DMS114 treated with DMSO at 0.1 percent for 48 hours (cell line): ENCODE measurements around the gene PLXND1.

Experiments used
- DNase-seq: peaks from one replicate; lab custom pipeline; 2025; ENCODE audit not compliant: unreplicated experiment; lab: John Stamatoyannopoulos, UW

The PLXND1 gene

DNA sequence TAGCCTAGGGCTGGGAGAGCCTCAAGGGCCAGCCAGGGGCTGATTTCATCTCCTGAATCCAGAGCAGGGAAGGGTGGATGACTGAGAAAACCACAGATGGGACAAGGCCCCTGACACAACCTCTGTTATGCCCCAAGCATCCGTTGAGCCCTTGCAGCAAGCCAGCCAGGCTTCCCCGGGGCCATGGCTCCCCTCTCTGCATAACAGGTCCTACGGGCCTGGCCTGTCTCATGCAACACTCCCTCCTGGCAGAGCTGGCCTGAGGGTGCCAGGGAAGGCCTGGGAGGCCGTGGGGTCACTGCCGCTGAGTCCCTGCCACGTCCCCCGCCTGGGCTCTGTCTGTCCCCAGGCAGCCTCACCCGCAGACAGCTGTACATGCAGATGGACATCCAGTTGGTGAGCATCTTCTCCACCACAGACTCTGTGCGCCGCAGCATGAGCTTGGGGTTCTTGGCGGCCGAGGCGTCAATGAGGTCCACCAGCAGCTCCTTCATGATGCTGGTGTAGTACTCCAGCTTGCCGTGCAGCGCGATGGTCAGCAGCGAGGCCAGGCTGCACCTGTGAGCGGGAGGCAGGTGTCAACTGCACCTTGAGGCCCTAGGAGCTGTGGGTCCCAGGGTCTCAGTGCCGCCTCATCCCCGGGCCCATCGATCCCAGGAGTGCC lies 41.4 kb downstream of the PLXND1 start:
- no peak for DNase-seq

DNA sequence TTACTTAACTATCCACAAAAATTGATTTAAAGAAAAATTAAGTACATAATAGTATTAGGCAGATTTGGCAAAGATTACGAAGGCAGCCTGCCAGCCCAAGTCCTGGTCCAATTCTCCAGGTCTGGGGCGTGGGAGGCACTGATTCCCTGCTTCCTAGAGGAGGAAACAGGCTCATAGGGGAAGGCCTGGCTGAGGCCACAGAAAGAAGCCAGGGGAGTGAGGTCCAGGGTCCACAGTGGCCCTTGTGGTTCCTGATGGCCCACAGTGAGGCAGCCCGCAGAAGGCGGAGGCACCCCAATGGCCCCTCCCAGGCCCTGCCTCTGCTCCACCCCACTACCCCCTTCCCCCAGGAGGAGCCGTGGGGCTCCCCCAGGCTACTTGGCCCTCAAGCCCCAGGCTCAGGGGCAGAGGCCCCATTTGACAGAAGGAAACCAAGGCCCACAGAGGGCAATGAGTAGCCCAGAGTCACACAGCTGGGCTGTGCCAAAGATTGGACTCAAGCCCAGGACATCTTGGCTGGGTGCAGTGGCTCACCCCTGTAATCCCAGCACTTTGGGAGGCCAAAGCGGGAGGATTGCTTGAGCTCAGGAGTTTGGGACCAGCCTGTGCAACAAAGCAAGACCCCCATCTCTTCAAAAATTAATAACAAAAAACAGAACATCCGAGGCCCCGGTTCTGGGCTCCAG lies 42.5 kb downstream of the PLXND1 start:
- DNase-seq: no peak

DNA sequence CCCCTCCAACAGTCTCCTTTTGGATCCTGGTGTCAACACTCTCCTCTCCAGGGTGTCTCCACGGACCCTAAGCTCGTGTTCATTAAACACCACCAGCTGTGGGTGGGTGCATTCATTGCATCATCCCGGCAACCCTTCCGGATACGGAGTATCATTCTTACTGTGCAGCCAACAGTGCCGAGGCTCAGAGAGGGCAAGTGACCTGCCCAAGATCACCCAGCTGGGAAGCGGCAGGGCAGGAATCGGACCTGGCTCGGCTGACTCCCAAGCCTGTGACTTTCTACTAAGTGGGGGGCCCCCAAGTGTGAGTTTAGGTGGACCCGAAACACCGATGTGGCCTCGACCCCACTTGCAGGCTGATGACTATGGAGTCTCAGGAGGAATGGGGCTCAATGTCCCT lies 43.1 kb downstream of the PLXND1 start:
- no peak for DNase-seq

DNA sequence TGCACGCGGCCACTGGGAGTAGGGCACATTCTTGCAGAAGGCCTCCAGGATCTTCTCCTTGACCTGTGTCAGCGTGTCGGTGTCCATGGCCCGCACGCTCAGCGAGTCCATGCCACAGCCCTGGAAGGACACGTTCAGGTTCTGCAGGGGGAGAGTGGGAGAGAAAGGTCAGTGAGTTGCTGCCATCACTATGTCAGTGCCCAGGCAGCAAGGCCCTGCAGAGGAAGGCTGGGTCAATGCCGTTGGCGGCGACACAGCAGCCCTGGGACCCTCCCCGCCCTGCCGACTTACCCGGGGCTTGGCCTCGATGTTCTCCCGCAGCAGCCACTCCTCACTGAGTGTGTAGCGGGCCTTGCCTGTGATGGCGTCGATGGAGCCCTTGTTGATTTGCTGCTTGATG lies 43.7 kb downstream of the PLXND1 start:
- no peak for DNase-seq

DNA sequence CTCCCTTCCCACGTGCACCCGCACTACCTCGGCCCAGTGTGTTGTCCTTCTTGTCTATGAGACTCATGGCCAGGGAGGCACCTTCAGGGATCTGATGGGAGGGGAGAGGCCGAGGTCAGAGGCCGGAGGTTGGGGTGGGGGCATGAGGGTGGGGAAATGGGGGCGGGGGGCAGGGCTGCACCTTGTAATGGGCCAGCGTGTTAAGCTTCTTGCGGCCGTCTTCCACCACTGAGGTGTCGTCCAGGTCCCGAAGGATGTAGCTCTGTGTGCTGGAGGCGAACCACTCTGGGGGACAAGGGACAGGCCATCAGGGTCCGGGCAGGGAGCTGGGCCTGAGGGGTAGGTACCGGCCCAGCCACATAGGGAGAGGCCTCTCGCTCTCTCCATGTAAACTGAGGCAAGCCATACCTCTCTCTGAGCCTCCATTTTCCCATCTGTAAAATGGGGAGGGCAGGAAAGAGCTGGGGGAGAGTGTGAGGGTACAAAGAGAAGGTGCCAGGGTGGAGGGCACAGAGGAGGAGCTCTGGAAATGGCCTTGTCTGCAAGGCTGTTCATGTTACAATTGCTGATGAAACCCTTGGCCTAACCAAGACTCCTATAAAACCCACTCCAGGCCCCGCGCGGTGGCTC lies 44.7 kb downstream of the PLXND1 start:
- DNase-seq: no peak

DNA sequence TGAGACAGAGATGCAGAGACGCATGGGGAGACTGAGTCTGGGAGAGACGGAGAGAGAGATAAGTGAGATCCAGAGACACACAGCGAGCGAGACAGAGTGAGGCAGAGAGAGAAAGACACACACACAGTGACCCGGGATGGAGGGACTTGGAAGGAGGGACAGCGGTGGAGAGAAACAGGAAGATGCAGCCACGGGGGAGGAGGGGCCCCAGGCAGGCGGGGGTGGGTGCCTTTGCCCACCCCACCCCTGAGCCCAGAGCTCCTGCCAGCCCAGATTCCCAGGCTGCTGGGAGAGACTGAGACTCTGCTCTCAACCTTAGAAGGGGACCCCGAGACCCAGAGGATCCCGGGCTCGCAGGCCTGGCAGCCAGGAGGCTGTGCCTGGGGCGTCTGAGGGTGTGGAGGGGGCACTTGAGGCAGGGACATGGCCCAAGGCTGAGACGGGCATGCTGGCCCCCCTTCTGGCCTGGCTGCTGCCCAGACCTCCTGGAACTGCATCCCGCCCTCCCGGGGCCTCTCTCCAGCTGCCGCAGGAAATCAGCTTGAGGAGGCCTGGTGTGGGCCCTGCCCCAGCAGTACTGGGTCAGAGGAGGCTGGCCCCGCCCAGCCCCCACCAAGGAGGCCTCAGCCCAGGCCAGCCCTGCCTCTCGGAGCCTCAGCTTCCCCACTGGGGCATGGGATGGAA lies 45.4 kb downstream of the PLXND1 start:
- DNase-seq: no peak

DNA sequence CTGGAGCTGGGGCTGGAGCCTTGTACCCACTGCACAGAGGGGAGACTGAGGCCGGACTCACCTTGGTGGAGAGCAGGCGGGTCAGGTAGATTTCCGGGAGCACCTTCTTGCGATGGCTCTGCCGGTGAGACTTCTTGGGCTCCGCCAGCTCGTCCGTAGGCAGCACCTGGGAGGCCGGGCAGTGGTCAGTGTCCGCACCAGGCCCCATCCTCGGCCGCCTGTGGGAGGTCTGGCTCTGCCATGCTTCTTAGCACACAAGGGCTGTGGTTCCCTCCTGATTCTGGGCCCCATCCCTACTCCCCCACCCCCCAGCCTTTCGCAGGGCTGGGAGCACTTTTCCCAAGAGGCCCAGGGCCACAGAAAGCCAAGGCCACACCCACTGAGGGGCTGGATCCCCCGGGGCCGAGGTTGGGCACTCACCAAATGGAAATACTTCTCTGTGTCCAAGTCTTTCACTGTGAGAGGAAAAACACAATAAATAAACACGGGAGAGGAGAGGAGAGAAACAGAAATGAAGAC lies 46.1 kb downstream of the PLXND1 start:
- DNase-seq: no peak

DNA sequence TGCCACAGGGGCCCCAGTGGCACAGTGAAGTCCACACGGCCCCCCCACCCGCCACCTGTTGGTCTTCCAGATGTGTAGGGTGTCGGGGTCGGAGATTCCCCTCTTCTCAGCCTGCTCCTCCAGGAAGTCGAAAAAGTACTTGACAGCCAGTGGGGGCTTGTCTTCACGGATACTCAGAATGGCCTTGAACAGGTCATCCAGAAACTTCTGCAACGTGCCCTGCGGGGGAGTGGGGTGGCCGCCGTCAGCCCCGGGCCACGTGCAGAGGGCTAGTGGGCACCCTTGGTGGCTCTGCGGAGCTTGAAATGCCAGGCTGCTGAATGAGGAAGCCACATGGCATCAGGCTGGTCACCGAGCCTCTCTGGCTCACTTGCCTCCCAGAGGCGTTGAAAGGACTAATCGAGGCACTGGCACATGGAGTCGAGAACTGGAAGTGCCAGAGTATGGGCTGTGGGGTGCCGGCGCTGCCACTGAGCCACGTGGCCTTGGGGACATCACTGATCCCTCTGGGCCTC lies 46.9 kb downstream of the PLXND1 start:
- DNase-seq: no peak

DNA sequence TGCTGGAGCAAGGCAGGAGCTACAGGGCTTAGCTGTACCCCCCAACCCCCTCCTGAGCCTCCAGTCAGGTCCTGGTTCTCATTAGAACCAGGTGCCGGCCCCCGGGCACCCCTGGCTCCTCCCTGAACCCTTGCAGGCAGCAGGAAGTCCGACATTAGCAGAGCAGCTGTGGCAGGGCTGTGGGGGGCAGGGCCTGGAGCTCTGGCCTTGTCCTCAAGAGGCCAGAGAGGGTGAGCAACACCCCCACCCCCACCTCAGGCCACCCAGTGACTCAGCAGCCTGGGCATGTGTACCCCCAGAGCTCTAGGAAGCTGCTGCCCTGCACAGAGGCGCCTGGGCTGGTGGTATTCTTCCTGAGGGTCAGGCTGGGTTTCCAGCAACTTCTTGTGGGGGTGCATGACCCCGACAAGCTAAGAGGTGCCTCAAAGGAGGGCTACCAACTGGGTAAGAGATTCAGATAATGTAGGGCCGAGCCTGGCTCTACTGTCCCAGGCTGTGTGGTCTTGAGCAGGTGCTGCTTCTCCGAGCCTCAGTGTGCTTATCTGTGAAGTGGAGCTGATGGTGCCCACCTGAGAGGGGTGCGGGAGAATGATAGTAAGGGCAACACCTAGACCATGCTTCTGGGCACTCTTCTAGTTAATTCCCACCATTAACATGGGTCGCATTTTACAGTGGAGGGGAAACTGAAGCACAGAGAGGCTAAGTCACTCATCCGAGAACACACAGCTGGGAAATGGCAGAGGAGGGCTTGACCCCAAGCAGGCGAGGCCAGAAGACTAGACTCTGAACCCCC lies 47.5 kb downstream of the PLXND1 start:
- DNase-seq: no peak

DNA sequence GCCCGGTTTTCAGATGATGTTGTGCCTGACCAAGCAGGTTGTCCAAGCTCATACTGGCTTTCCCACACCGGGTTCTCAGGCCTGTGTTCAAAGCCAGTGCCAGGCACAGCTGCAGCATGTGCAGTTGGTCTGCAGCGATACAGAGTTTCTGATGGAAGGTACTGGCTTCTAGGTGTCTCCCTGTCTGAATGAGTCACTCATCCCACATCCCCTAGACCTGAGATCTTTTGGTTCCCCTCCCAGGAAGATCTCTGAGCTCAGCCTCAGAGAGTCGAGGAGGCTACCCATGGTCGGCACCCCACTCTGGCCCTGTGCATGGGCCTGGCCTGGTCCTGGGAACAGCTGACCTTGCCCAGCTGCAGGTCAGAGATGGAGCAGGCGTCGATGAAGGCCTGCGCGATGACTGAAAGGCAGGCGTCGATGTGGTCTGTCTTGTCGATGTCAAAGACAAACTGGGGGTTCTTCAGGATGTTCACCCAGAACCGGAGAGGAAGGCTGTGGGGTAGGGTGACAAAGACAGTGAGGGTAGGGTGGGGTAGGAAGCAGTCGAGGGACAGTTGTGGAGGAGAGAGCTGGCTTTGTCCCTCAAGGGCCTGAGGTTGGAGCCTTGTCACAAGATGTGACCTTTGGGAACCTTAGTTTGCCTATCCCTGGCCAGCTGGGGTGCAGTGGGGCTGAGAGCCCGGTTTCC lies 48.2 kb downstream of the PLXND1 start:
- no peak for DNase-seq

DNA sequence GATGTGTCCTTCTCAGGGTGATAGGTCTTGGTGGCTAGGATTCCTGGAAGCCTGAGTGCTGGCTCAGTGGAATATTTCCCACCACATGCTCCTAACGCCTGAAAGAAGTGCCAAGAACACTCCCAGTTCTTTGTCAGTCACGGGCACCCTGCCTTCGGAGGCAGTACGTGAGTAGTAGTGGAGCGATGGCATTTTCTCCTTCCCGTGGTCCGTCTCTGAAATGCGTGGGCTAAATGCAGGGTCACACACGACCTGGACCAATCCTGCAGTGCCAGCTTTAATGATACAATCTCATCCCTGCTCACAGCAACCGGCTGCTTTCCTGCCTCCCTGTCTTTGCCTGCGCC lies 49.0 kb downstream of the PLXND1 start:
- no peak for DNase-seq

DNA sequence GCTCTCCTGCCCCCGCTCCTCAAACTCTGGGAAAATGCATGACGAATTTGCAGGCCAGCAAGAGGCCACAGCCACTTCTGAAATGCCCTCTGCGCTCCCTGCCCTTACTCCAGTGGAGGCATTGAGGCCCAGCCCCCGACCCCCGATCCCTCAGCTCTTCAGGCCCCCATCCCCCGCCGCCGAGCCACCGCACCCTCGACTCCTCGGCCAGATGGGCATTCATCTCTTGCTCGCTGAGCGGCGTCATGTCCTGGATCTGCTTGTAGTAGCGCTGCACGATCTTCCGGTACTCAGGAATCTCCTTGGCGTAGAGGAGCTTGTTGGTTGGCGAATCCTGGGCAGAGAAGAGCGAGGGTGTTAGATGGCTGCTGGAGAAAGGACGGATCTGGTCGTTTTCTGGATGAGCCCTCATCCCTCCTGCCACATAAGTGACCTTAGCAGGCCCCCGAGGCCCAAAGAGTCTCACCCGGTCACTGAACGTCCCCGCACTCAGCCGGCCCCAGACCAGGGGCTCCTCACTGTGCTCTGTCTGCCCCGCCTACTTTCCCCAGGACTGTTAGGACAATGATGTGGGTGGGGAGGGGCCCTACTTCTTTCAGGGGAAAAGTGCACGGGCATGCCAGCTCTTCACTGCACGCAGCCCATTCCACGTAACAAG lies 49.5 kb downstream of the PLXND1 start:
- DNase-seq: no peak

DNA sequence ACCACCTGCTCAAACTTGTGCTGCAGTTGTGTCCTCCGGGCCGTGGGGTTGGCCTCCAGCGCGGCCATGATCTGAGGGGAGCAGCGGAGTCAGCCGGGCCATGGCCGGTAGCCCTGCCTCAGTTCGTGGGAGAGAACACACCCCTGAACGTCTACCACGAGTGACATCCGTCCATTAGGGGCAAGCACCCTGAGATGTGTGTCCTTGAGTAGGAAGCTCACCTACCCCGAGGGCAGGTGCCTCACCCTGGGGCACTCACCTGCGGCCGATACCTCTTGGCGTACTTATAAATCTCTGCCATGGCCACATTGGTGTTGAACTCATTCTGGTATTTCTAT lies 50.1 kb downstream of the PLXND1 start:
- DNase-seq: no peak

DNA sequence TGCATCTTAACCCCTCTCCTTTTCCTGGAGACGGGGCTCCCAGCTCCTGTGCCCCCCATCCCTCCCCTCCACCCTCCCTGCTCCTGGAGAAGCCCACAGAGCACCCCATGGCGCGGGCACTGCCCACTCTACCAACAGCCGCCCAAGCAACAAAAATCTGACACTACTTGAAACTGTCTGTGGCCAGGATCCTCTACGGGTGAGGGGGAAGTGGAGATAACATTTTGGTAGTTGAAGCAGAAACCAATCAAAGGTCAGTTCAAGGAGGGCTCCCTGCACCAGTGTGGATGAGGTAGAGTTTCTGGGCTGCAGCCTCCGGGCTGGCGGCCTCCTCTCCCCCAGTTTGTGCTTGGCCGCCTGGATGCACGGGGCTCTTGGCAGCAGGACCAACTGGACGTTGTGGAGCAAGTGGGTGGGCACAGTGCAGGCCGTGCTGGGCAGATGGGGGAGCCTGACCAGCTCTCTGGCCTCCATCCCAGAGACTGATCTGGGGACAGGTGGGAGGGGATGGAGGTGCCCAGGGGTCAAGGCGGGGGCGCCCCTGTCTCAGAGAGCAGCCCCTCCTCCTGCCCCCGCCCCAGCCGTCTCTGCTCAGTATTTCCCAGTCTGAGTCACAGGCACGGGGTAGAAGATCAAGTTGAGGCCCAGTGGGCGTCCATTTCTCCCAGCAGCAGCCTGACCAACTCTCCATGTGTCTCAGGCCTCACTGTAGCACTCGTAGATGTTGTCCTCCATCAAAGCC lies 50.7 kb downstream of the PLXND1 start:
- no peak for DNase-seq

DNA sequence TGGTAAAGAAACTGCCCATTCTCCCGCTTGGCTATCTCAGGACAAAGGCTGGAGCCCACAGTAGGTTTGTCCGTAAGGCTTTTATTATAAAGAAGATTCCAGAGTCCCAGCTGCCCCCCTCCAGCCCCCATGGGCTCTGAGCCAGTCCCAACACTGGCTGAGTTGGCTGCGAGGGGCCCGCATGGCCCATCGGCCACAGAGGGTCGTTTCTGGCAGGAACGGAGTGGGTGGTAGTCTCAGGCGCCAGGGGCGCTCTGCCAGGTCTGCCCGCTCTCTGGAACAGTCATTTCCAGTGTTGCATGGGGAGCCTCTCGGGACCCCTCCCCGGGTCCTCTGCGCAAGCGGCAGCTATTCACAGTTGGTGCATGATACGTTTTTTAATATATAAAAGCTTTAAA lies 51.3 kb downstream of the PLXND1 start:
- DNase-seq: no peak

DNA sequence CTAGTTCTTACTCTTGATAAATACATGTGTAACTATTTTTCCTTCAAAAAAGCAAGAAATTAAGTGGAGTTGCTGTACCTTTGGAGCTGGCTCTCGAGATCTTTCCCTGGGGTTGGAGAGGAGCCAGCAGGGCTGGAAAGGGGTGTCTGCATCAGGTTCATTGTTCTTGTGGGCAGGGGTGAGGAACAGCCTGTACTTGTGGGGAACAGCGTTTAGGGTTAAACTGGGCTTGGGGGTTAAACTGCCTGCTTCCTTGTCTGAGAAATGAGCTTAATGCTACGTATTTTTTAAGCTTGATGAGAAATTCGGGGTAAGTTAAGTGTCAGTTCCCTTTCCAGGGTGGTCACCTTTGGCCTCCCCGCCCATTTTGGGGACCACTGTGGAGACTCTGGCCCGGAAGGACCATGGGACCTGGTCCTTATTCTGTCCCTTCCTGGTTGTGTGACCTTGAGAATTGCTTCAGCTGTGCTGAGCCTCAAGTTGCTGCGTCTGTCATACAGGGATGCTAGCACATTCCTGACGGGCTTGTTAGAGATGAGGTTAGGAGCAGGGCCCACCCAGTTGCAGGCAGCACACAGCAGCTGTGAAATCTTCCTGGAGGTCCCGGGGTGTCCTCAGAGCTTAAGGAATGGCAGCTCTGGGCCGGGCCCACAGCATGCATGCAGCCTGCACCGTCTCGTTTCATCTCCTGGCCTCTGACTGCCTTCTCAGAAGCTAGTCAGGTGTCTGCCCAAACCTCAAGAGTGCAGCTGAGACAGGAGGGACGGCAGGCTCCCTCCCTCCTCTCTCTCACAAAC lies 51.9 kb downstream of the PLXND1 start:
- no peak for DNase-seq

DNA sequence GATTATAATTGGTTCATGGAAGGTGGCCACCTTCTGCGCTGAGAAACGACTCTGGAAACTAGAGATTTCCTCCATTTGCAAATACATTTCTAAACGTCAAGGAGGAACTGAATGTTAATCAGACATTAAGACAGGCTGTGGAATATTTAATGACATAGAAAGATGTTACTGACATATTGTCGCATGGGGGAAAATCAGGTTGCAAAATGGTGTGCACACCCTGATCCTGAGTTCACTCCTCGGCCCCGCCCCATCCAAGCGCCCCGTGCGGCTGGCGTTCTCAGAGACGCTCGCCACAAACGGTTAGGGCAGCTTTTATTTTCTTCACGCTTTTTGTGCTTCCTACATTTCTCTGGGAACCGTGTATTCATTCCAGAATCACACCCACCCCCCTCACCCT lies 52.8 kb downstream of the PLXND1 start:
- DNase-seq: no peak

DNA sequence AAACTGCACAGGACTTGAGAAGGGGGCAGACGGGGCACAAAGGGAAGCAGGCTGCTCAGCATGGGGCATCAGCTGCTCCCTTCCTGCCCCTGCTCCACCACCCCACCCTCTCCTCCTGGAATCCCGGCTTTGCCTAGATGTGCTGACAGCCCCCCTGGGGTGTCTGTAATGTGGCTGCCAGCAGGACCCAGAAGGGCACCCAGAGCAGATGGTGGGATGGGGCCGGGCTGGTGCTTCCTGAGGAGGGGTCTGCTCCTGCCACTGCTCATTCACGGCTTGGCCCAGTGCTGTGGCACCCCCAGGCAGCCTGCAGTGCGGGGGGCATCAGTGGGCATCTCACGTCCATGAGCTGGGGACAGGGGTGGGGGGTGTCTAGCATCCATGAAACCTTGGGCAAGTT lies 53.3 kb downstream of the PLXND1 start:
- DNase-seq: no peak
